ENCODE measurements around the gene FGF21. TPM values are rescaled to one million over a fixed set of nuclear protein-coding genes. Genes with fewer than 3 reads are reported as not detected.

FGF21 gene
- total RNA-seq, 2 experiments from 2014 or later, result not detected

- Histone ChIP-seq H3K4me3 (ENCODE audit: low read length) (no peak overlapping the region), H3K36me3 (ENCODE audit: insufficient read depth, low read length) (no peaks in the 10 kb centered on the region), H3K27me3 (ENCODE audit: control insufficient read depth in 1 of 2, insufficient read depth in 2 of 2, low read length in 2 of 2) (peaks cover 11 to 21% of the 10 kb centered on the region in 2 experiments), H3K9me3 (ENCODE audit: control insufficient read depth in 1 of 2, insufficient read depth in 1 of 2, low read length in 2 of 2) (peaks cover 0 to 10% of the 10 kb centered on the region in 2 experiments), H3K4me1 (ENCODE audit: insufficient read depth, low read length) (peaks cover 37% of the 10 kb centered on the region), H3K27ac (ENCODE audit: low read depth in 1 of 2, low read length in 2 of 2) (no peak overlapping the region)
- no peaks in the 10 kb centered on the region for H3K36me3 Mint-ChIP-seq (ENCODE audit: low read depth)
- DNase-seq (peak in 6 of 14 experiments; percentile 23 to 65 (median 30)), ATAC-seq (ENCODE audit: poor library complexity) (no peak)
- H3K27me3 Mint-ChIP-seq, result peaks cover 15% of the 10 kb centered on the region
- H3K9me3 Mint-ChIP-seq, result no peaks in the 10 kb centered on the region
- H3K27ac Mint-ChIP-seq, result no peak overlapping the region
- intact Hi-C loops (cut with DNase I, micrococcal nuclease), result no loop called here
- CTCF ChIA-PET, result no interaction called here
- H3K4me3 Mint-ChIP-seq, result peak overlapping the region; percentile 58
- TF ChIP-seq, protein P1, sequence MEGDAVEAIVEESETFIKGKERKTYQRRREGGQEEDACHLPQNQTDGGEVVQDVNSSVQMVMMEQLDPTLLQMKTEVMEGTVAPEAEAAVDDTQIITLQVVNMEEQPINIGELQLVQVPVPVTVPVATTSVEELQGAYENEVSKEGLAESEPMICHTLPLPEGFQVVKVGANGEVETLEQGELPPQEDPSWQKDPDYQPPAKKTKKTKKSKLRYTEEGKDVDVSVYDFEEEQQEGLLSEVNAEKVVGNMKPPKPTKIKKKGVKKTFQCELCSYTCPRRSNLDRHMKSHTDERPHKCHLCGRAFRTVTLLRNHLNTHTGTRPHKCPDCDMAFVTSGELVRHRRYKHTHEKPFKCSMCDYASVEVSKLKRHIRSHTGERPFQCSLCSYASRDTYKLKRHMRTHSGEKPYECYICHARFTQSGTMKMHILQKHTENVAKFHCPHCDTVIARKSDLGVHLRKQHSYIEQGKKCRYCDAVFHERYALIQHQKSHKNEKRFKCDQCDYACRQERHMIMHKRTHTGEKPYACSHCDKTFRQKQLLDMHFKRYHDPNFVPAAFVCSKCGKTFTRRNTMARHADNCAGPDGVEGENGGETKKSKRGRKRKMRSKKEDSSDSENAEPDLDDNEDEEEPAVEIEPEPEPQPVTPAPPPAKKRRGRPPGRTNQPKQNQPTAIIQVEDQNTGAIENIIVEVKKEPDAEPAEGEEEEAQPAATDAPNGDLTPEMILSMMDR (IDR thresholded peaks at IDR 0.05), result no peak
- POLR2A ChIA-PET, result interaction anchor here (0.7 kb wide), 1 partner anchor 57 kb away, joined by 3 read pairs; no protein-coding TSS in a partner anchor
- peaks cover 28% of the 10 kb centered on the region for H3K4me1 Mint-ChIP-seq (ENCODE audit: low read depth)
These were observed 14.0 kb upstream of the FGF21 start for GRCh38 chr19:48741129-48741999.

GRCh38 chr19:48742096-48742495 lies 13.2 kb upstream of the FGF21 start:
- H3K36me3 ChIP-seq (ENCODE audit: insufficient read depth, low read length), result no peaks in the 10 kb centered on the region
- Mint-ChIP-seq H3K27ac (no peak overlapping the region), H3K9me3 (no peaks in the 10 kb centered on the region), H3K4me3 (no peak overlapping the region), H3K4me1 (ENCODE audit: low read depth) (peaks cover 29% of the 10 kb centered on the region), H3K27me3 (peaks cover 15% of the 10 kb centered on the region), H3K36me3 (ENCODE audit: low read depth) (no peaks in the 10 kb centered on the region)
- peaks cover 43% of the 10 kb centered on the region for H3K4me1 ChIP-seq (ENCODE audit: insufficient read depth, low read length)
- TF ChIP-seq, protein P1 (IDR thresholded peaks at IDR 0.05), result no peak
- CTCF ChIA-PET, result no interaction called here
- H3K27me3 ChIP-seq (ENCODE audit: control insufficient read depth in 1 of 2, insufficient read depth in 2 of 2, low read length in 2 of 2), result peaks cover 12 to 25% of the 10 kb centered on the region in 2 experiments
- H3K27ac ChIP-seq (ENCODE audit: low read depth in 1 of 2, low read length in 2 of 2), result no peak overlapping the region
- peaks cover 0 to 10% of the 10 kb centered on the region in 2 experiments for H3K9me3 ChIP-seq (ENCODE audit: control insufficient read depth in 1 of 2, insufficient read depth in 1 of 2, low read length in 2 of 2)
- no peak for ATAC-seq (ENCODE audit: poor library complexity)
- intact Hi-C loops (cut with DNase I, micrococcal nuclease), result no loop called here
- POLR2A ChIA-PET, result interaction anchor here (0.7 kb wide), 1 partner anchor 57 kb away, joined by 3 read pairs; no protein-coding TSS in a partner anchor
- no peak for DNase-seq
- H3K4me3 ChIP-seq (ENCODE audit: low read length), result no peak overlapping the region

DNA sequence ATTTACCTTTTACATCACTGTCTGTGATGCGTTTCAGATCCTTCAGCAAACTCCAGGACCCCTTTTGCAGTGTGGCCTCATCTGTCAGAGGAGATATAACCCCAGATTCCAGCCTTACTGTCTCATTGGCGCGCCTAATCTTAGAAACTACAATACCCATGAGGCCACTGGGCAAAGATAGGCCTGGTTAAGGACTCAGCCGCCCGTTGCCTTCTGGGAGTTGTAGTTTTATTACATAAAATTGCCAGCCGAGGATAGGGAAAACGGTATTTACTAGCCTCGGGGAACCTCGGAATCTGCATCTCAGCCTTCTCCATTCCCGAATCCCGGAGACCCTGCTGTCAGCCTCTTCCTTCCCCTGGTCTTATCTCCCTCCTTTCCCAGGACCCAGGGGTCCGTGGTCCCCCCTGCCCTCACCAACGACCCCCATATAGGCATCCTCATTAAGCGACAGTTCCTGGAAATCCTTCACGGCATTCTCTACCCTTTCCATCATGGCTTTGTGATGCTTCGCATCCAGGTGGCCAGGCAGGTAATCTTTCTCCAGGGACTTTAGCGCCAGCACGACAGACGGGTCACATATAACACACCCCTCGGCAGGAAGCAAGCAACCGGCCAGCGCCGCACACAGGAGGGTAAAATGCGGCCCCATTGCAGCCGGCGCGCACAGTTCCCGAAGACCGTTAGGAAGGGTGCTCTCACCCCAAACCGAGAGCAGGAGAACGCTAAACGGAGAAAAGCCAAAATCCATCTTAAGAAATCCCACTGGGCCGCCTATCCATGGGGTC lies 9.9 kb upstream of the FGF21 start:
- H3K4me3 ChIP-seq (ENCODE audit: low read length), result no peak overlapping the region
- POLR2A ChIA-PET, result no interaction called here
- H3K9me3 ChIP-seq (ENCODE audit: control insufficient read depth in 1 of 2, insufficient read depth in 1 of 2, low read length in 2 of 2), result peaks cover 0 to 10% of the 10 kb centered on the region in 2 experiments
- peaks cover 12 to 22% of the 10 kb centered on the region in 2 experiments for H3K27me3 ChIP-seq (ENCODE audit: control insufficient read depth in 1 of 2, insufficient read depth in 2 of 2, low read length in 2 of 2)
- peak; percentile 81 for ATAC-seq (ENCODE audit: poor library complexity)
- H3K27me3 Mint-ChIP-seq, result peaks cover 15% of the 10 kb centered on the region
- peaks cover 27% of the 10 kb centered on the region for H3K4me1 ChIP-seq (ENCODE audit: insufficient read depth, low read length)
- H3K4me3 Mint-ChIP-seq, result no peak overlapping the region
- H3K4me1 Mint-ChIP-seq (ENCODE audit: low read depth), result peaks cover 21% of the 10 kb centered on the region
- H3K36me3 Mint-ChIP-seq (ENCODE audit: low read depth), result no peaks in the 10 kb centered on the region
- CTCF ChIA-PET, result interaction anchor here (1.5 kb wide), 1 partner anchor 97 kb away, joined by 3 read pairs; no protein-coding TSS in a partner anchor
- H3K9me3 Mint-ChIP-seq, result no peaks in the 10 kb centered on the region
- DNase-seq, result peak in 13 of 14 experiments; percentile 25 to 80 (median 35)
- intact Hi-C loops (cut with DNase I, micrococcal nuclease), result loop anchor here in 1 of 2 experiments (5.0 kb wide), 1 partner anchor 247 kb away; the partner anchor contains the start of genes GYS1 and RUVBL2
- H3K27ac Mint-ChIP-seq, result no peak overlapping the region
- no peak overlapping the region for H3K27ac ChIP-seq (ENCODE audit: low read depth in 1 of 2, low read length in 2 of 2)
- TF ChIP-seq, protein P1 (IDR thresholded peaks at IDR 0.05), result no peak
- H3K36me3 ChIP-seq (ENCODE audit: insufficient read depth, low read length), result no peaks in the 10 kb centered on the region

All from CD4-positive, alpha-beta T cell (primary cell).